Mononuclear cell (primary cell): ENCODE measurements around the gene FBXL7. TPM values are rescaled to one million over a fixed set of nuclear protein-coding genes. Genes with fewer than 3 reads are reported as not detected.

Source experiments
- H3K27me3 ChIP-seq: 2 replicates; pipeline ENCODE4 v1.6.0; 2011; ENCODE audit warnings: low read length, control low read depth; ENCODE audit not compliant: insufficient read depth
- H3K4me1 ChIP-seq: 2 replicates; pipeline ENCODE4 v1.5.1; 2011; ENCODE audit warnings: mild to moderate bottlenecking, low read length, control low read depth; ENCODE audit not compliant: insufficient read depth
- H3K4me3 ChIP-seq: 2 replicates; pipeline ENCODE4 v1.5.1; 2011; ENCODE audit warnings: mild to moderate bottlenecking, low read length, moderate library complexity
- H3K9me3 ChIP-seq: 2 replicates; pipeline ENCODE4 v1.5.1; 2011; ENCODE audit warnings: low read depth, mild to moderate bottlenecking, control low read depth, low read length
- total RNA-seq: library from RNA; depleted of rRNA; stranded (reverse); fragments of >200 nt; gene quantifications from one replicate; pipeline ENCODE4 v1.2.3, GENCODE V29; 2012

The FBXL7 gene
- total RNA-seq, 1 donor: not detected

DNA sequence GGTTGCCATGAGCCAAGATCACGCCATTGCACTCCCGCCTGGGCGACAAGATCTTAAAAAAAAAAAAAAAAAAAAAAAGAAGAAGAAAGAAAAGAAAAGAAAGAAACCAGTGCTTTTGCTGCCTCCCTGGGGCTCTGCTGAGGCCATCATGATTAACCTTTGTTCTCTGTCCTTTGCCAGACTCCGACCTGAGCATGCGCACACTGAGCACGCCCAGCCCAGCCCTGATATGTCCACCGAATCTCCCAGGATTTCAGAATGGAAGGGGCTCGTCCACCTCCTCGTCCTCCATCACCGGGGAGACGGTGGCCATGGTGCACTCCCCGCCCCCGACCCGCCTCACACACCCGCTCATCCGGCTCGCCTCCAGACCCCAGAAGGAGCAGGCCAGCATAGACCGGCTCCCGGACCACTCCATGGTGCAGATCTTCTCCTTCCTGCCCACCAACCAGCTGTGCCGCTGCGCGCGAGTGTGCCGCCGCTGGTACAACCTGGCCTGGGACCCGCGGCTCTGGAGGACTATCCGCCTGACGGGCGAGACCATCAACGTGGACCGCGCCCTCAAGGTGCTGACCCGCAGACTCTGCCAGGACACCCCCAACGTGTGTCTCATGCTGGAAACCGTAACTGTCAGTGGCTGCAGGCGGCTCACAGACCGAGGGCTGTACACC lies 427.9 kb downstream of the FBXL7 start:
- H3K4me3 ChIP-seq: no peak overlapping the region

DNA sequence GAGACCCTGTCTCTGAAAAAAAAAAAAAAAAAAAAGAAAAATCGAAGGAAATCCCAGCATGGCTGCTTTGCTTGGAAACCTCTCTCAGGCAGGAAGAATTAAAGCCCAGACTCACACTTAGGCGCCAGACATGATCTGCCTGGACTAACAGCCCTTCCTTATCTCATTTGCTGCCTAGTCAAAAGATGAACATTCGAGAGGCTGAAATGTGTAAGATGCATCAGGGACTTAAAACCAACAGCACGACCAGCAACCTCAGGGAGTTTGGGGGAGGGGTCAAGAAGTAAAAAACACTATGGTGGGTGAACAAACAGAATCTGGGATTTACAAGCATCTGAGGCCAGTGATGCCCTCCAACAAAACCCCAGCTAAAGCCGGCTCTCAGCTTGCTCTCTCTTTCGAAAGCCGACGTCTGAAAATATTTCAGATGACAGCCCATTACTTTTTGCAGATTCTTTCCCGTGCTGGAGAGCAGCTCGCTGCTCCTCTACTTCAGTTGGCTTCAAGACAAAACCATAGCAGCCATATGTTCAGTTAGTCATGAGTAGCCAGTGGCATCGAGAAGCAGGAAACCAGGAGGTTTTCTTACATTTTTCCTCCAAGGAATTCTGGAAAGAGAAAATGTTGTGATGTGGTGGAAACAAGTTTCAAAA lies 429.8 kb downstream of the FBXL7 start:
- H3K9me3 ChIP-seq: no peaks in the 10 kb centered on the region
- no peaks in the 10 kb centered on the region for H3K27me3 ChIP-seq
- H3K4me1 ChIP-seq: no peaks in the 10 kb centered on the region
- H3K4me3 ChIP-seq: no peak overlapping the region

More for the DNA sequence above, 427.9 kb downstream of the FBXL7 start:
- Histone ChIP-seq H3K4me1 (no peaks in the 10 kb centered on the region), H3K27me3 (no peaks in the 10 kb centered on the region), H3K9me3 (no peaks in the 10 kb centered on the region)

DNA sequence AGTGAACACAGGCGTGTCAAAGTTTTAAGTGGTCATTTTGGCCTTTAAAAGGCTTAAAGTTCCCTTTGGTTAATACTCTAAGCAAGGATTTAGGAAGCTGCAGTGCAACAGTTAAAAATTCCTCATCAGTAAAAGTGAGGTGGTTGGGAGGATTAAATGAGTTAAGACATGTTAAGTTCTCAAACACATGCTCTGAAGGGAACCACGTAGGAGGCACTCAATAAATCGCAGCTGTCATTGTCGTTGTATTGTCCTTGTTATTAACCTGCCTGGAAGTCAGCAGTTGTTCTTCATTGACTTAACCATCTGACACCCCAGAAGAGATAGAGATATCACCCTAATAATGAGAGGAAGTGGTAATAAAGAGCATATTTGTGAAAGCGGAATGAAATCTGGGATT lies 432.1 kb downstream of the FBXL7 start:
- no peaks in the 10 kb centered on the region for H3K4me1 ChIP-seq
- no peaks in the 10 kb centered on the region for H3K27me3 ChIP-seq
- H3K4me3 ChIP-seq: no peak overlapping the region
- H3K9me3 ChIP-seq: no peaks in the 10 kb centered on the region

DNA sequence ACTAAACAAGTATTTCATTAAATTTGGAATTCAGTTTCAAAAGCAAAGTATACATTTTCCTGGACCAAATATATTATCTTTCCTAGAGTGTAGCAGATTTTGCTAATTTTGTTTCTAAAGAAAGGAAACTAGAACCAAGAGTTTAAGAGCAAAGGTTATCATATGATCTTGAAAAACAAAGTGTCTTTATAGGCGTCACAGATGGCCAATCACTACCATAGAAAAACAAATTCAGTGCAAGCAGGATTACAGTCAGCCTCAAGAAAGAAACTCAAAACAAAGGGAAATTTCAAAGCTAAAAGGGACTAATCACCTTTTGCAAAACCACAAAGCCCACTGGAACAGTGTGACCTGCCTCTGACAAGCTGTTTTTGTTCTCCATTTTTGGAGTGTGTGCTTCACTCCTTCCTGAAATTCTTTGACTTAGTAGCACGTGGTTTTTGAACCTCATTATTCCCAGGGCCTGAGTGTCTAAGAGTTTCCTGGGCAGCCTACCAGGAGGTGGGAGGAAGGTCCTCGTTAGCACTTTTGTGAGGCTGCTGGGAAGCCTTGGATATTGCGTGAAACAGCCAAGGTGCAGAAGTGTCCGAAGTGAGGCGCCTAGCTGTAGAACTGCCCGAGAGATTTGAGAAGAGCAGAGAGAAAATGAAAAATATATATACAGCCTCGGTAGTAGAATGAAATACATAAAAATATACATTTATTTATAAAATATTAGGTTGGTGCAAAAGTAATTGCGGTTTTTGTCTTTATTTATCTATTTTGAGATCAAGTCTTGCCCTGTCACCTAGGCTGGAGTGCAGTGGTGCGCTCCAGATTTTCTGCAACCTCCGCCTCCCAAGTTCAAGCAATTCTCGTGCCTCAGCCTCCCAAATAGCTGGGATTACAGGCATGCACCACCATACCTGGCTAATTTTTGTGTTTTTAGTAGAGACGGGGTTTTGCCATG lies 433.6 kb downstream of the FBXL7 start:
- Histone ChIP-seq H3K4me1 (no peaks in the 10 kb centered on the region), H3K9me3 (no peaks in the 10 kb centered on the region), H3K27me3 (no peaks in the 10 kb centered on the region), H3K4me3 (no peak overlapping the region)

DNA sequence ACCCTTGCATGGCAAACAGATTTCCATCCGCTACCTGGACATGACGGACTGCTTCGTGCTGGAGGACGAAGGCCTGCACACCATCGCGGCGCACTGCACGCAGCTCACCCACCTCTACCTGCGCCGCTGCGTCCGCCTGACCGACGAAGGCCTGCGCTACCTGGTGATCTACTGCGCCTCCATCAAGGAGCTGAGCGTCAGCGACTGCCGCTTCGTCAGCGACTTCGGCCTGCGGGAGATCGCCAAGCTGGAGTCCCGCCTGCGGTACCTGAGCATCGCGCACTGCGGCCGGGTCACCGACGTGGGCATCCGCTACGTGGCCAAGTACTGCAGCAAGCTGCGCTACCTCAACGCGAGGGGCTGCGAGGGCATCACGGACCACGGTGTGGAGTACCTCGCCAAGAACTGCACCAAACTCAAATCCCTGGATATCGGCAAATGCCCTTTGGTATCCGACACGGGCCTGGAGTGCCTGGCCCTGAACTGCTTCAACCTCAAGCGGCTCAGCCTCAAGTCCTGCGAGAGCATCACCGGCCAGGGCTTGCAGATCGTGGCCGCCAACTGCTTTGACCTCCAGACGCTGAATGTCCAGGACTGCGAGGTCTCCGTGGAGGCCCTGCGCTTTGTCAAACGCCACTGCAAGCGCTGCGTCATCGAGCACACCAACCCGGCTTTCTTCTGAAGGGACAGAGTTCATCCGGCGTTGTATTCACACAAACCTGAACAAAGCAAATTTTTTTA lies 436.7 kb downstream of the FBXL7 start:
- no peaks in the 10 kb centered on the region for H3K9me3 ChIP-seq
- H3K4me3 ChIP-seq: no peak overlapping the region
- H3K27me3 ChIP-seq: no peaks in the 10 kb centered on the region
- no peaks in the 10 kb centered on the region for H3K4me1 ChIP-seq

DNA sequence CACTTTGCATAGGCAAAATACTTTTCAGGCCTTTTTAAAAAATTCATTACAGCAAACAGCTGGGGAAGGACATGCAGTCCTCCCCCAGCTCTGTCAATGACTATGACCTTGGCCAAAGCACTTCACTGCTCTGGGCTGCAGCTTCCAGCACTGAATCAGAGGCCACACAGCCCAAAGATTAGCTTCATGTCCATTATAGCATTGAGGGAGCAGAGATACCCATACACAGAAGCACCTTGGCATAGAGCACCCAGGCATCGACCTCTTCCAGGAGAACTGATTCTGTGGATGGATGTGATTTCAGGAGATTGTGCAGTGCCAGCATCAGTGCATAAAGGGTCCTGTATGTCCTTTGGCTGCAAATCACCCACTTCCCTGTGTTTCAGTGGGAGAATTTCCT lies 437.7 kb downstream of the FBXL7 start:
- Histone ChIP-seq H3K4me3 (no peak overlapping the region), H3K4me1 (no peaks in the 10 kb centered on the region), H3K27me3 (no peaks in the 10 kb centered on the region), H3K9me3 (no peaks in the 10 kb centered on the region)

DNA sequence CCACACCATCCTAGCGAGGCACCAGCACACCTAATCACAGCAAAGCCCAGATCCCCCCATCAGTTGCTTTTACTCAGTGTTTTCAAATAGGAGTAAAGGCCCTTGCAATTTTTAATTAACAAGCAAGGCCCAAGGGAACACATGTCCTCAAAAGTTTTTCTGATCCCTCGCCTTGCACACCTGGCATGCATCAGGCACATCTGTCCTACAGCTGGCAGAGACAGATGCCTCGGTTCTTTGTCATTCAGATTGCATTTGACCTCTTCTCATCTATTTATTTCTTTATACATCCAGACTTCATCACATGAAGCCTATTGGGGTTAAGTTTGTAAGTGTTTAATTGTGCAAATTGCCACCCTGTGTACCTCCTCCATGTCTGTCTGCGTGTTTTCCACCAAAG lies 438.2 kb downstream of the FBXL7 start:
- no peaks in the 10 kb centered on the region for H3K4me1 ChIP-seq
- H3K27me3 ChIP-seq: no peaks in the 10 kb centered on the region
- no peak overlapping the region for H3K4me3 ChIP-seq
- H3K9me3 ChIP-seq: no peaks in the 10 kb centered on the region

DNA sequence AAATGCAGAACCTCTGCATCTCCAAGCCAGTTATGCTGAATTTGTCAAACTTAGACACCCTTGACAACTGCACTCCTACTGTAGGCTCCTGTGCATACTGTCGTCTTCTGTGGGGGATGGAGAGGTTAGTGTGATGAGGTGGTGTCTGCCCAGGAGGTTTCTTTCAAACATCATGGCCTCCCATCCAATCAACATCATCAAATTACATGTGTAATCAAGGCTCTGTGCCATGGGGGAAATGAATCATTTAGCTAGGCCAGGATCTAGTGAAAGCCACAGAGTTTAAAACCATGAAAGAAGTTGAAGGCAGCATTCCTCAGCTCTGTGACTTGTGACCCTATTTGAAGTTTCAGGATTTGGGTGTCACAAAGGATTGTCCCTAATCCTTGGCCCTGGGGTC lies 439.0 kb downstream of the FBXL7 start:
- H3K4me1 ChIP-seq: no peaks in the 10 kb centered on the region
- no peaks in the 10 kb centered on the region for H3K27me3 ChIP-seq
- no peak overlapping the region for H3K4me3 ChIP-seq
- no peaks in the 10 kb centered on the region for H3K9me3 ChIP-seq

DNA sequence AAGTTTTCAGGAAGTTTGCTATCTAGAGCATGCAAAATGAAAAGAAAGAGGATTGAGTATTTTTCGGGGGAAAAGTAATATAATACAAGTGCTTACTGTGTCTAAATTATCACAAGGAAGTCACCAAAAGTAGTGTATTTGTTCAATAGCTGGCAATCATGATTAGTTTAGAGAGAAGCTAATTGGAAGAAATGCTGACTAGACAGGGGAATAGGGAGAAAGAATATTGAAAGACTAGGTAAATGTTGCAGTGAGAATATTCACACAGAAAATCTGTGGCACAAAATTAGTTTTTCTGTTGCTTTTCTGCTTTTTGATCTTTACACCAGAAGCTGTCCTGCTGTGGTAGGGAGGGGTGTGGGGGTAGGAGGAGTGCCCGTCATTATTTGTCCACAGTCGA lies 440.9 kb downstream of the FBXL7 start:
- Histone ChIP-seq H3K4me1 (no peaks in the 10 kb centered on the region), H3K9me3 (no peaks in the 10 kb centered on the region), H3K27me3 (no peaks in the 10 kb centered on the region), H3K4me3 (no peak overlapping the region)

DNA sequence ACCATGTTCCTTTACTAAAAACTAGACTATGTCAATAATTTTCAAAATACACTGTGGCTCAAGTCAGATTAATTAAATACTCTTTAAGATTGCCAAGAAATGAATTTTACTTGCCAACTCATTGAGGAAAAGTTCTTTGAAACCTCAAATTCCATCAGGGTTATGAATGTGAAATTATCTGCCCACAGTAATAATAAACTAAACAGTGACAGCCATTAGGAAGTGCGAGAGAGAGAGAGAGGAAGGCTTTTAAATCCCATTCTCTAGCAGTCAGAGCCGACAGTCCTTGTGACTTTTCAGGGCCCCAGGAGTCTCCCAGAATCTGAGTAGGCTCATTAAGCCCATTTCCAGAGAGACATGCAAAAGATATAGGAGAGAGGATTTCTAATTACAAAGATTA lies 443.5 kb downstream of the FBXL7 start:
- Histone ChIP-seq H3K4me3 (no peak overlapping the region), H3K4me1 (no peaks in the 10 kb centered on the region), H3K9me3 (no peaks in the 10 kb centered on the region), H3K27me3 (no peaks in the 10 kb centered on the region)

DNA sequence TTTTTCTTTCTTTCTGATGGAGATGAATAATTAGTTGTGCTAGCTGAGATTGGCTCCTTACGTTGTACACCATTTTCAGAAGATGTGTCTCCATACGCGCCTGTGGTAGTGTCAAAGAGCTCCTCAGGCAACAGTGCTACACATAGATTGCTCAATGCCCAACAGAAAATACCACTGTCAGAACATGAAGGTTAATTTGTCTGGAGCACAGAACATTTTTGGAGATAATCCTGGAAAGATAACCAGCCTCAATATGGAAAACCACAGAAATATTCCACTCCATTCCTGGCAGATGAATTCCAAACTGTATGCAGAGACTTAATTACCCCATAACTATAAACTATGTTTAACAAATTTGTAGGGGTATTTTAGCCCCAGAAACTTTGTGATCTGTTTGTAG lies 446.0 kb downstream of the FBXL7 start:
- H3K9me3 ChIP-seq: no peaks in the 10 kb centered on the region
- H3K4me3 ChIP-seq: no peak overlapping the region
- H3K4me1 ChIP-seq: no peaks in the 10 kb centered on the region
- no peaks in the 10 kb centered on the region for H3K27me3 ChIP-seq

DNA sequence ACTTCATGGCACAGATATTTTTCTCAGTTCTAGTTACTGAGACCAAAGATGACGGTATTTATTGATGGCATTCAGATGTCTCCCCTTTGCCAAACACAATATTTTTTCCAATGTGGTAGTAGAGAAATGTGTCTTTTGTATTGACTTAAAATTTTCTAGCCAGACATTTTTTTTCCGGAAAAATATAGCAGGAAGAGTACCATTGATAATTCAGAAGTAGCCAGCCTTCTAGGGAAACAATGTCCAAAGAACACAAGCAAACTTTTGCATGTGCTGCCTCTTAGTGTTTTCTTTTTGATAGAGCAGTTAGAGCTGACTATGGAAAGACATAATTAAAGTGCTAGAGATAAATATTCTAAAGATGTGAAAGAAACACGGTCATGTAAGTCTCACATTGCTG lies 448.2 kb downstream of the FBXL7 start:
- H3K4me3 ChIP-seq: no peak overlapping the region
- no peaks in the 10 kb centered on the region for H3K27me3 ChIP-seq
- H3K9me3 ChIP-seq: no peaks in the 10 kb centered on the region
- no peaks in the 10 kb centered on the region for H3K4me1 ChIP-seq

DNA sequence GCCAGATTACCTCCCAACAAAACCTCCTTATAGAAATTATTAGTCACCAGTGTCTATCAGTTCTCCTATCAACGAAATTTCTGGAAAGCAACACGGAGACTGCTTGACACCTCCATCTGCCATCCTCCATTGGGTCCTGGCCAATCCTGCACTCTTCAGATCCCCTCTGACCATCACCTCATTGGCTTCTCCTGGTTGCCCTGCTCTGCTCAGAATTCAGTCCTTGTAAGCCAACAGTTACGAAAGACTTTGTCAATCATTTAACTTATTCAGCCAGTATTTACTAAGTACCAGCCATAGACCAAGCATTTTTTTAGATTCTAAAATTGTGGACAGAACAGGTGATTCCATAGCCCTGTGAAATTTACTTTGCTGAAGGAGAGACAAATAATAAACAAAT lies 451.1 kb downstream of the FBXL7 start:
- H3K9me3 ChIP-seq: no peaks in the 10 kb centered on the region
- H3K27me3 ChIP-seq: no peaks in the 10 kb centered on the region
- H3K4me1 ChIP-seq: no peaks in the 10 kb centered on the region
- H3K4me3 ChIP-seq: no peak overlapping the region

DNA sequence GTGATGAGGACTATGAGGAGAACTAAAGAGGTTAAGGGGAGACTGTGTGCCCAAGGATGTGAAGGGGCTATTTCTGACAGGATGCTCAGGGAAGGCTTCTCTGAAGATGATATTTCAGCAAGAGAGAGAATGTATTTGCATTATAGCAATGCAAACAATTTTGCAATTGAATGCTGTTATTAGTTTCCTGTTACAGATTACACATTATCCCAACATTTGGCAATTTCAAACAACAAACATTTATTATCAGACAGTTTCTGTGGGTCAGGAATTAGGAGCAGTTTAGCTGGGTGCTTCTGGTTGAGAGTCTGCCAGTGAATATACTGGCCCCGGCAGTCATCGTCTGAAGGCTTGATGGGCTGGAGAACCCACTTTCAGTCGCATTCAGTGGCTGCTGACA lies 451.6 kb downstream of the FBXL7 start:
- Histone ChIP-seq H3K27me3 (no peaks in the 10 kb centered on the region), H3K9me3 (no peaks in the 10 kb centered on the region), H3K4me3 (no peak overlapping the region), H3K4me1 (no peaks in the 10 kb centered on the region)

DNA sequence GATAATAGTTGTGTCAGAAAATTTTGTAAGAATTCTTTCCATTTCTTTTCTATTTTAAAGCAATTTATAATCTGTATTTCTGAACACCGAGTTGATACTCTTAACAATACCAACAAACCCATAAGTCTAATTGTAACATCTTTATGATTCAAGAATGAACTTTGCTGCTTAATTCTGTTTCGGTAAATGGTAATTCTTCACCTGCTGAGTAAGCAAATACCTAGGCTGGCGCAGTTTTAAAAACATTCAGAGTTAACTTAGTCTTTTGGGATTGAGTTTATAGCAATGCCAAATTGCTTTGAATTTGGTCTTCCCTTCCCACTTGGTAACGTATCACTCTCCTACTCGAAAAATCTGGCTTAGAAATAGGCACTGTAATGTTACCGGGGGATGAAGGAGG lies 456.6 kb downstream of the FBXL7 start:
- Histone ChIP-seq H3K4me3 (no peak overlapping the region), H3K4me1 (no peaks in the 10 kb centered on the region), H3K9me3 (no peaks in the 10 kb centered on the region), H3K27me3 (no peaks in the 10 kb centered on the region)
